Retinal pigment epithelial cell (primary cell): ENCODE results near the gene PLCG2.

Experiments
- DNase-seq: peaks from one replicate; pipeline ENCODE4 v3.0.0-alpha.2; 2010; ENCODE audit warnings: low read depth
- H3K4me3 ChIP-seq: 2 replicates; pipeline ENCODE4 v1.5.1; 2011; ENCODE audit warnings: mild to moderate bottlenecking, low read length, control low read depth, moderate library complexity
- CTCF ChIP-seq: conservative IDR thresholded peaks from 2 replicates; pipeline ENCODE4 v1.5.1; 2011; ENCODE audit warnings: low read depth, low read length, control low read depth, inconsistent platforms

Gene PLCG2

DNA sequence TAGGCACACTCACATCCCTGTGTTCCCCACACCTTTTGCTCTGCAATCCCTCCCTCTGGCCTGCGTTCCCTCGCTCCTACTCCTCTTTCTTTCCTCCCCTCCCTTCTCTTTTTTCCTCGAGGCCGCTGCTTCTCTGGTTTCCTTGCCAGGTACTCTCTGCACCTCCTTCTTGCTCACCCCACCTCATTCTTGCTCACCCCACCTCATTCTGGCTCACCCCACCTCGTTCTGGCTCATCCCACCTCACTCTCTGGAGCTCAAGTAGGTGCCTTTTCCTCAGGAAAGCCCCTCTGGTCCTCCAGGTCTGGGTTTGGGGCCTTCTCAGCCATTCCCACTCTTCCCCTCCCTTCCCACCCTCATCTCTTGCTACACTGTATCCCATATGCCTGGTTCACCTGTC lies 103.5 kb downstream of the PLCG2 start:
- TF ChIP-seq CTCF: no peak
- H3K4me3 ChIP-seq: no peak overlapping the region
- DNase-seq: no peak

GRCh38 chr16:81883235-81883634 lies 104.1 kb downstream of the PLCG2 start:
- TF ChIP-seq CTCF: no peak
- no peak overlapping the region for H3K4me3 ChIP-seq
- DNase-seq: no peak

- H3K4me3 ChIP-seq: no peak overlapping the region
- no peak for DNase-seq
- peak; percentile 75 for TF ChIP-seq CTCF
These were observed 107.0 kb downstream of the PLCG2 start for GRCh38 chr16:81885976-81886586.

GRCh38 chr16:81888520-81889394 lies 109.7 kb downstream of the PLCG2 start:
- no peak overlapping the region for H3K4me3 ChIP-seq
- no peak for TF ChIP-seq CTCF
- DNase-seq: no peak

GRCh38 chr16:81891736-81892364 lies 112.8 kb downstream of the PLCG2 start:
- TF ChIP-seq CTCF: no peak

DNA sequence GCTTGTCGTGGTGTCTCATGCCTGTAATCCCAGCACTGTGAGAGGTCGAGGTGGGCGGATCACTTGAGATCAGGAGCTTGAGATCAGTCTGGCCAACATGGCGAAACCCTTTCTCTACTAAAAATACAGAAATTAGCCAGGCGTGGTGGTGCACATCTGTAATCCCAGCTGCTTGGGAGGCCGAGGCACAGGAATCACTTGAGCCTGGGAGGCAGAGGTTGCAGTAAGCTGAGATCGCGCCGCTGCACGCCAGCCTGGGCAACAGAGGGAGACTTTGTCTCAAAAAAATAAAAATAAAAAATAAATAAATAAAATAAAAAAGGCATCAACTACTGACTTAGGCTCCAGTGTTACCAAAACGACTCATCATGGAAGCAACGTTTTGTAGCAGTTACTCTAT lies 115.5 kb downstream of the PLCG2 start:
- no peak for TF ChIP-seq CTCF
- no peak for DNase-seq
- H3K4me3 ChIP-seq: no peak overlapping the region

More at GRCh38 chr16:81891736-81892364, 112.8 kb downstream of the PLCG2 start:
- no peak overlapping the region for H3K4me3 ChIP-seq
- no peak for DNase-seq
